GM19099 (cell line): ENCODE data around the gene KRTAP4-1.

Source experiments
- POLR2A ChIP-seq: IDR thresholded peaks from 3 replicates; pipeline ENCODE4 v1.6.1; 2011; ENCODE audit warnings: low read depth; ENCODE audit not compliant: insufficient read length; ENCODE audit errors: extremely low read depth

Gene KRTAP4-1

GRCh38 chr17:41147531-41148204 is 37.0 kb downstream of the KRTAP4-1 start:
- TF ChIP-seq POLR2A, result no peak

GRCh38 chr17:41145261-41145660 is 39.5 kb downstream of the KRTAP4-1 start:
- TF ChIP-seq POLR2A, result no peak

- no peak for TF ChIP-seq POLR2A
These were observed 39.9 kb downstream of the KRTAP4-1 start for GRCh38 chr17:41144846-41145245.

GRCh38 chr17:41141361-41141760 is 43.4 kb downstream of the KRTAP4-1 start:
- TF ChIP-seq POLR2A, result no peak

GRCh38 chr17:41140360-41141131 is 44.2 kb downstream of the KRTAP4-1 start, which contains the start of gene KRTAP4-6:
Gene KRTAP4-6, minus strand, starts transcription at chr17:41140544. Its CDS starts 57 bp downstream, at chr17:41140487.
- no peak for TF ChIP-seq POLR2A
